NCI-H446 treated with DMSO at 0.1 percent for 48 hours (cell line): ENCODE data around the gene ZNF580.

ENCODE experiments used
- DNase-seq: peaks from one replicate; lab custom pipeline; 2025; lab: John Stamatoyannopoulos, UW

ZNF580 gene

GRCh38 chr19:55663846-55664536 lies 23.2 kb downstream of the ZNF580 start:
- no peak for DNase-seq

- no peak for DNase-seq
Measured at GRCh38 chr19:55666343-55667005, 25.7 kb downstream of the ZNF580 start.

GRCh38 chr19:55667006-55667381 lies 26.2 kb downstream of the ZNF580 start:
- no peak for DNase-seq

- DNase-seq, result no peak
Measured at GRCh38 chr19:55667511-55667910, 26.7 kb downstream of the ZNF580 start.

GRCh38 chr19:55667958-55668357 lies 27.2 kb downstream of the ZNF580 start:
- DNase-seq, result no peak

GRCh38 chr19:55668603-55669348 lies 28.0 kb downstream of the ZNF580 start:
- no peak for DNase-seq

- DNase-seq, result no peak
Measured at GRCh38 chr19:55669418-55670279, 28.8 kb downstream of the ZNF580 start.

GRCh38 chr19:55670280-55671053 lies 29.7 kb downstream of the ZNF580 start:
- DNase-seq, result no peak

GRCh38 chr19:55671054-55671378 lies 30.2 kb downstream of the ZNF580 start:
- DNase-seq, result no peak

- DNase-seq, result no peak
Measured at GRCh38 chr19:55672418-55672817, 31.6 kb downstream of the ZNF580 start.

GRCh38 chr19:55673465-55673864 lies 32.7 kb downstream of the ZNF580 start:
- no peak for DNase-seq

GRCh38 chr19:55673889-55674288 lies 33.1 kb downstream of the ZNF580 start:
- no peak for DNase-seq

- DNase-seq, result no peak
Measured at GRCh38 chr19:55674459-55674840, 33.6 kb downstream of the ZNF580 start.

GRCh38 chr19:55674841-55675660 lies 34.2 kb downstream of the ZNF580 start, which contains the start of gene EPN1:
TSS of gene EPN1 (plus strand) at chr19:55675226. CDS start at chr19:55678628, 3,402 bp downstream.
- DNase-seq, result peak; percentile 93

- no peak for DNase-seq
Measured at GRCh38 chr19:55675661-55676354, 35.0 kb downstream of the ZNF580 start.

- DNase-seq, result no peak
Measured at GRCh38 chr19:55676383-55676782, 35.6 kb downstream of the ZNF580 start.

- DNase-seq, result no peak
Measured at GRCh38 chr19:55676889-55677505, 36.2 kb downstream of the ZNF580 start.

GRCh38 chr19:55677572-55678028 lies 36.8 kb downstream of the ZNF580 start:
- no peak for DNase-seq

GRCh38 chr19:55678121-55678671 lies 37.4 kb downstream of the ZNF580 start:
- no peak for DNase-seq
